HG02943 (cell line): Measurements from ENCODE around the gene CTDNEP1.

ENCODE experiments used
- ATAC-seq: cut with Tn5 transposase; IDR thresholded peaks from one replicate; pipeline ENCODE4 v1.9.1; 2021; ENCODE audit warnings: mild to moderate bottlenecking, low read depth, moderate library complexity; ENCODE audit not compliant: unreplicated experiment

Gene CTDNEP1

GRCh38 chr17:7280519-7281073 lies 29.1 kb upstream of the CTDNEP1 start:
- no peak for ATAC-seq

GRCh38 chr17:7279448-7279847 lies 27.9 kb upstream of the CTDNEP1 start:
- ATAC-seq, result no peak

GRCh38 chr17:7266784-7267183 lies 15.2 kb upstream of the CTDNEP1 start:
- no peak for ATAC-seq

- no peak for ATAC-seq
Measured at GRCh38 chr17:7263801-7264078, 12.2 kb upstream of the CTDNEP1 start.

- ATAC-seq, result no peak
Measured at GRCh38 chr17:7262935-7263800, 11.6 kb upstream of the CTDNEP1 start.

- no peak for ATAC-seq
Measured at GRCh38 chr17:7262192-7262934, 10.8 kb upstream of the CTDNEP1 start, which contains the start of gene CLDN7. TSS of gene CLDN7 (minus strand) at chr17:7262478. CDS start at chr17:7262043, 435 bp downstream.

- ATAC-seq, result no peak
Measured at GRCh38 chr17:7261379-7262191, 10.1 kb upstream of the CTDNEP1 start.

- no peak for ATAC-seq
Measured at GRCh38 chr17:7260651-7261378, 9.3 kb upstream of the CTDNEP1 start.

GRCh38 chr17:7260151-7260550 lies 8.6 kb upstream of the CTDNEP1 start:
- ATAC-seq, result no peak

GRCh38 chr17:7259555-7259889 lies 8.0 kb upstream of the CTDNEP1 start:
- no peak for ATAC-seq

GRCh38 chr17:7258731-7259554 lies 7.4 kb upstream of the CTDNEP1 start:
- no peak for ATAC-seq

- ATAC-seq, result no peak
Measured at GRCh38 chr17:7256766-7257456, 5.4 kb upstream of the CTDNEP1 start.

- ATAC-seq, result no peak
Measured at GRCh38 chr17:7254511-7254910, 3.0 kb upstream of the CTDNEP1 start.

GRCh38 chr17:7253082-7253481 lies 1.5 kb upstream of the CTDNEP1 start:
- no peak for ATAC-seq

GRCh38 chr17:7252176-7253043 lies 876 bp upstream of the CTDNEP1 start, which contains the start of gene ELP5:
TSS of gene ELP5 (plus strand) at chr17:7252215. CDS start at chr17:7252551, 336 bp downstream.
- peak; percentile 45 for ATAC-seq

- ATAC-seq, result no peak
Measured at GRCh38 chr17:7250695-7251627, 573 bp downstream of the CTDNEP1 start.

- no peak for ATAC-seq
Measured at GRCh38 chr17:7249830-7250229, 1.7 kb downstream of the CTDNEP1 start.
